DND-41 (cell line): ENCODE results near the gene SLCO1B1.

ENCODE experiments used
- ATAC-seq: fragments of 200-7000 bp; cut with Tn5 transposase; 3 replicates; pipeline ENCODE4 v1.9.1; 2021; ENCODE audit warnings: low read depth; ENCODE audit not compliant: insufficient read depth
- DNase-seq: peaks from one replicate; pipeline ENCODE4 v3.0.0-alpha.2; 2020
- H2AFZ ChIP-seq: 2 replicates; pipeline ENCODE4 v1.6.0; 2012; ENCODE audit warnings: low read depth, low read length
- H3K27ac ChIP-seq: 2 replicates; pipeline ENCODE4 v1.5.1; 2012; ENCODE audit warnings: low read length, inconsistent platforms
- H3K27me3 ChIP-seq: fragments of 200-600 bp; sonication (generic); 2 replicates; pipeline ENCODE4 v1.6.0; 2012; ENCODE audit warnings: low read length, mild to moderate bottlenecking, inconsistent platforms; ENCODE audit not compliant: insufficient read depth, poor library complexity
- H3K36me3 ChIP-seq: 2 replicates; pipeline ENCODE4 v1.5.1; 2012; ENCODE audit warnings: low read length, inconsistent platforms; ENCODE audit not compliant: insufficient read depth
- H3K4me1 ChIP-seq: 2 replicates; pipeline ENCODE4 v1.5.1; 2012; ENCODE audit warnings: mild to moderate bottlenecking, low read length; ENCODE audit not compliant: insufficient read depth
- H3K4me2 ChIP-seq: 2 replicates; pipeline ENCODE4 v1.6.0; 2012; ENCODE audit warnings: mild to moderate bottlenecking, moderate library complexity, low read length, inconsistent platforms; ENCODE audit not compliant: insufficient read depth
- H3K4me3 ChIP-seq, 2 experiments: fragments of 200-600 bp in 1 of 2; shearing (Covaris generic) in 1 of 2; 2 replicates each; pipeline ENCODE4 v1.5.1; 2012 to 2016; ENCODE audit warnings: inconsistent platforms in 2 of 2, low read length in 2 of 2, mild to moderate bottlenecking in 2 of 2, low read depth in 1 of 2, moderate library complexity in 1 of 2
- H3K79me2 ChIP-seq: 2 replicates; pipeline ENCODE4 v1.6.0; 2012; ENCODE audit warnings: low read length, inconsistent platforms; ENCODE audit not compliant: insufficient read depth
- H3K9ac ChIP-seq: 2 replicates; pipeline ENCODE4 v1.6.0; 2012; ENCODE audit warnings: low read depth, mild to moderate bottlenecking, inconsistent platforms, low read length, moderate library complexity
- H3K9me3 ChIP-seq: 2 replicates; pipeline ENCODE4 v1.5.1; 2012; ENCODE audit warnings: low read length, moderate library complexity, mild to moderate bottlenecking, inconsistent platforms; ENCODE audit not compliant: insufficient read depth, severe bottlenecking
- H4K20me1 ChIP-seq: 2 replicates; pipeline ENCODE4 v1.6.0; 2012; ENCODE audit warnings: low read length; ENCODE audit not compliant: insufficient read depth
- TF ChIP-seq, protein P1 (sequence below): IDR thresholded peaks from 2 replicates; pipeline ENCODE4 v1.5.1; 2012; ENCODE audit warnings: borderline replicate concordance, low read length, moderate library complexity, mild to moderate bottlenecking; ENCODE audit not compliant: poor library complexity, severe bottlenecking; ENCODE audit errors: extremely low read depth

Gene SLCO1B1

DNA sequence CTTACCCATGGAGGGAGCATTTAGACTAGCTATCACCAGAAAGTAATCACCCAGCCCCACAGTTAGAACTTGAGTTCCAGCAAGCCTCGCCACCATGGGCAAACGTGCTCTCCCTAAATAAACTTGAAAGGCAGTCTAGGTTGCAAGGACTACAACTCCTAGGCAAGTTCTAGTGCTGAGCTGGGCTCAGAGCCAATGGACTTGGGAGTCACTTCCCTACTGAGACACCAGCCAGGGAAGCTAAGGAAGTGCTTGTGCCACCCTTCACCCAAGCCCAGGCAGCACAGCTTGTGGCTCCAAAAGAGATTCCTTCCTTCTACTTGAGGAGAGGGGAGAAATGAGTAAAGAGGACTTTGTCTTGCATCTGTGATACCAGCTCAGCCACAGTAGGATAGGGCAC, 145.8 kb downstream of the SLCO1B1 start:
- TF ChIP-seq, protein P1, sequence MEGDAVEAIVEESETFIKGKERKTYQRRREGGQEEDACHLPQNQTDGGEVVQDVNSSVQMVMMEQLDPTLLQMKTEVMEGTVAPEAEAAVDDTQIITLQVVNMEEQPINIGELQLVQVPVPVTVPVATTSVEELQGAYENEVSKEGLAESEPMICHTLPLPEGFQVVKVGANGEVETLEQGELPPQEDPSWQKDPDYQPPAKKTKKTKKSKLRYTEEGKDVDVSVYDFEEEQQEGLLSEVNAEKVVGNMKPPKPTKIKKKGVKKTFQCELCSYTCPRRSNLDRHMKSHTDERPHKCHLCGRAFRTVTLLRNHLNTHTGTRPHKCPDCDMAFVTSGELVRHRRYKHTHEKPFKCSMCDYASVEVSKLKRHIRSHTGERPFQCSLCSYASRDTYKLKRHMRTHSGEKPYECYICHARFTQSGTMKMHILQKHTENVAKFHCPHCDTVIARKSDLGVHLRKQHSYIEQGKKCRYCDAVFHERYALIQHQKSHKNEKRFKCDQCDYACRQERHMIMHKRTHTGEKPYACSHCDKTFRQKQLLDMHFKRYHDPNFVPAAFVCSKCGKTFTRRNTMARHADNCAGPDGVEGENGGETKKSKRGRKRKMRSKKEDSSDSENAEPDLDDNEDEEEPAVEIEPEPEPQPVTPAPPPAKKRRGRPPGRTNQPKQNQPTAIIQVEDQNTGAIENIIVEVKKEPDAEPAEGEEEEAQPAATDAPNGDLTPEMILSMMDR = no peak
- no peak overlapping the region for H3K27ac ChIP-seq
- H3K4me2 ChIP-seq = no peak overlapping the region
- H3K36me3 ChIP-seq = no peaks in the 10 kb centered on the region
- H2AFZ ChIP-seq = no peak overlapping the region
- no peak overlapping the region for H3K9ac ChIP-seq
- no peak for ATAC-seq
- H4K20me1 ChIP-seq = no peaks in the 10 kb centered on the region
- DNase-seq = no peak
- no peak overlapping the region for H3K4me3 ChIP-seq
- no peaks in the 10 kb centered on the region for H3K79me2 ChIP-seq
- H3K4me1 ChIP-seq = no peaks in the 10 kb centered on the region
- peaks cover 6% of the 10 kb centered on the region for H3K27me3 ChIP-seq
- no peaks in the 10 kb centered on the region for H3K9me3 ChIP-seq
